Type B pancreatic cell (in vitro differentiated cells): Measurements from ENCODE around the gene RPS25. TPM values are rescaled to one million over a fixed set of nuclear protein-coding genes. Genes with fewer than 3 reads are reported as not detected.

Experiments used
- DNase-seq: peaks from one replicate; pipeline ENCODE4 v3.0.0; 2021; ENCODE audit warnings: mixed read lengths; ENCODE audit not compliant: unreplicated experiment; ENCODE audit errors: extremely low spot score
- H3K27ac Mint-ChIP-seq: 2 replicates; pipeline ENCODE4 v1.8.0; 2021; ENCODE audit warnings: mild to moderate bottlenecking, mixed read lengths
- H3K27me3 Mint-ChIP-seq: 2 replicates; pipeline ENCODE4 v1.8.0; 2021; ENCODE audit warnings: mixed read lengths
- H3K36me3 Mint-ChIP-seq: 2 replicates; pipeline ENCODE4 v1.8.0; 2021; ENCODE audit warnings: mixed read lengths
- H3K4me1 Mint-ChIP-seq: one replicate; pipeline ENCODE4 v1.8.0; 2021; ENCODE audit warnings: mixed read lengths; ENCODE audit not compliant: unreplicated experiment
- H3K4me3 Mint-ChIP-seq: 2 replicates; pipeline ENCODE4 v1.8.0; 2021; ENCODE audit warnings: mild to moderate bottlenecking, mixed read lengths
- H3K9me3 Mint-ChIP-seq: 2 replicates; pipeline ENCODE4 v1.8.0; 2021; ENCODE audit warnings: mixed read lengths
- total RNA-seq: library from RNA; stranded (reverse); gene quantifications from 2 replicates; pipeline ENCODE4 v1.2.1, GENCODE V29; 2021; ENCODE audit warnings: low replicate concordance
- TF ChIP-seq, protein P1 (sequence below): fragments of 200-600 bp; sonication (generic); conservative IDR thresholded peaks from 2 replicates; pipeline ENCODE4 v1.5.0; 2021; ENCODE audit warnings: antibody characterized with exemption, mild to moderate bottlenecking

RPS25 gene
- total RNA-seq, 1 donor from 2014 or later = 1,262 TPM

DNA sequence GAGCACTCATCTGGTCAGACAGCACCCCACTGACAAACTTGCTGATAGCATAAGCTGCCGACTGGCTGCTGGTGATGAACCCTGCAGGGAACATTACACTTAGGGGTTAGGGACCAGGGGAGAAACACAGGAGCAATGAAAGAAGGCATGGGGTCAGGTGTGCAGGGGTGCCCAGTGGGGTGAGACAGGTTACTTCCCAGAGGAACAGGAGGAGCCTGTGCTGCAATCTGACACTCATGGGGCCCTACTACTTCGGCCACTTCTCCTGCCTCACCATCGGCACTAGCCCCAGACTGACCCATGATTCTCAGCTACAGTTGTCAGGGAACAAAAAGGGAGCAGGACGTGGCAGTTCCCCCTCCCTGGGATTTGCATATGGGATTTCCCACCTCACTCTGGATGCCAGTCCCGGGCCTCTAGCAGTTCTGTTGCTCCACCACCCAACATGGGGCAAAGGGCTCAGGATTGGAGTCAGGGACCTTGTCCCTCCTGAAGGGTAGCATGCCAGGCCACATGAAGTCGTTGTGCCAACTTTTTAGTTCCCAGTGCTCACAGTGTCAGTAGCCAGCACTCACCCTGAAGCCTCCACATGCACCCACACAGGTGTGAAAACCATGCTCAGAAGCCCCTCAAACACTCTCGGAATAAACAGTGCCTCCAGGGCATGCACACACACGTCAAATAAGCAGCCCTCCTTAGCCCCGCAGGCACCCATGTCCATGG, 10.4 kb upstream of the RPS25 start:
- Mint-ChIP-seq H3K27ac (peak overlapping the region; percentile 90), H3K9me3 (no peaks in the 10 kb centered on the region), H3K36me3 (peaks cover 17% of the 10 kb centered on the region), H3K27me3 (no peaks in the 10 kb centered on the region), H3K4me1 (peaks cover 18% of the 10 kb centered on the region), H3K4me3 (peak overlapping the region; percentile 93)
- TF ChIP-seq, protein P1, sequence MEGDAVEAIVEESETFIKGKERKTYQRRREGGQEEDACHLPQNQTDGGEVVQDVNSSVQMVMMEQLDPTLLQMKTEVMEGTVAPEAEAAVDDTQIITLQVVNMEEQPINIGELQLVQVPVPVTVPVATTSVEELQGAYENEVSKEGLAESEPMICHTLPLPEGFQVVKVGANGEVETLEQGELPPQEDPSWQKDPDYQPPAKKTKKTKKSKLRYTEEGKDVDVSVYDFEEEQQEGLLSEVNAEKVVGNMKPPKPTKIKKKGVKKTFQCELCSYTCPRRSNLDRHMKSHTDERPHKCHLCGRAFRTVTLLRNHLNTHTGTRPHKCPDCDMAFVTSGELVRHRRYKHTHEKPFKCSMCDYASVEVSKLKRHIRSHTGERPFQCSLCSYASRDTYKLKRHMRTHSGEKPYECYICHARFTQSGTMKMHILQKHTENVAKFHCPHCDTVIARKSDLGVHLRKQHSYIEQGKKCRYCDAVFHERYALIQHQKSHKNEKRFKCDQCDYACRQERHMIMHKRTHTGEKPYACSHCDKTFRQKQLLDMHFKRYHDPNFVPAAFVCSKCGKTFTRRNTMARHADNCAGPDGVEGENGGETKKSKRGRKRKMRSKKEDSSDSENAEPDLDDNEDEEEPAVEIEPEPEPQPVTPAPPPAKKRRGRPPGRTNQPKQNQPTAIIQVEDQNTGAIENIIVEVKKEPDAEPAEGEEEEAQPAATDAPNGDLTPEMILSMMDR = no peak
- DNase-seq = no peak

DNA sequence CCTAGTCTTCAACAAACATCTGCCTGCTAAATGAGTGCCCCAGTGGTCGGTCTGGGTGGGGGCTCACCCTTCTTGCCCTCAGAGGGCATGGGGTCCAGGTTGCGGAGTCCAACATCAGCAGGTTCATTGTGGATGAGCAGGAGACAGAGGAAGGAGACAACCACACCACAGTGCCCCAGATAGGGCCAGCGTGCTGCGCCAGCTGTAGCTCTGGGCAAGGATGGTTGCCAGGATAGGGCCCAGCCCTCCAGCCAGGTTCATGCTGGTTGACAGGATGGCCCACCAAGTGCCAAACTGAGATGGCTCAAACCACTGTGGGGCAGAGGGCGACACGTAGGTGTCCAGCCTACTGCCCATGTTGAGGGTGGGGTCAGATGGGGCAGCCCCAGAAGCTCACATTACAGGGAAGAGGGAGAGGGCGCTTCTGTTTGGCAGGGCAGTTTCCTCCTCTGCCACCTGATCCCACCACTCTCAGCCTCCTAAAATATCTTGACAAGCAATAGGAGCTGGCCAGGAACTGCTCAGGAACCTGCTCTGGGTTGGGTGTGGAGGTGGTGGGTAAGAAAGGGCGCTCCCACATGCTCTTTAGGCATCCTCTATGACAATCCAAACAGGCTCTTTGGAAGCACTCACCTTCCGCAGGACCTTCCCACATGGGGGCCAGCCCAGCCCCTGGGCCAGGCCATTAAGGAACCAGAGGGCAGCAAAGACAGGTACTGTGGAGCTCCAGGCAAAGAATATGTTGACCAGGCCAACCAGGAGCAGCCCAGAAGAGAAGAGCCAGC, 9.6 kb upstream of the RPS25 start:
- DNase-seq = no peak
- Mint-ChIP-seq H3K4me3 (peak overlapping the region; percentile 93), H3K27me3 (no peaks in the 10 kb centered on the region), H3K27ac (peak overlapping the region; percentile 20), H3K36me3 (peaks cover 17% of the 10 kb centered on the region), H3K4me1 (peaks cover 21% of the 10 kb centered on the region), H3K9me3 (no peaks in the 10 kb centered on the region)
- TF ChIP-seq, protein P1 = no peak

DNA sequence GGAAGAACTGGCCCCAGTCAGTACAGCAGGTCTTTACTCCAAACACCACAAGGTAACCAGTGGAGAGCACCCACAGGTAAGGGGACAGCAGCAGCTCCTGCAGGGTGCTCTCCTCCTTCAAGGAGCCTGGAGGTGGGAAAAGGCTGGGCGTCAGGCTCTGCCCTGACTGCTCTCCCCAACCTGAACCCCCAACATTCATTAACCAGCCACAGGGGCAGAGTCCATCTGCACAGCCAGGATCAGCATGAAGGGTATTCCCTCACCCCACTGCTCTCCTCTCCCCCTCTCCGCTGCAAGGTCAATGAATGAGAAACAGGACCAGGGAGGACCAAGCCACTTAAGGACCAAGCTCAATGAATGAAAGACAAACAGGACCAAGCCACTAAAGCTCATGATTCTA, 8.8 kb upstream of the RPS25 start:
- H3K9me3 Mint-ChIP-seq = no peaks in the 10 kb centered on the region
- H3K4me3 Mint-ChIP-seq = peak overlapping the region; percentile 50
- TF ChIP-seq, protein P1 = no peak
- H3K27ac Mint-ChIP-seq = peak overlapping the region; percentile 20
- peaks cover 17% of the 10 kb centered on the region for H3K36me3 Mint-ChIP-seq
- no peak for DNase-seq
- H3K4me1 Mint-ChIP-seq = peaks cover 21% of the 10 kb centered on the region
- H3K27me3 Mint-ChIP-seq = no peaks in the 10 kb centered on the region

DNA sequence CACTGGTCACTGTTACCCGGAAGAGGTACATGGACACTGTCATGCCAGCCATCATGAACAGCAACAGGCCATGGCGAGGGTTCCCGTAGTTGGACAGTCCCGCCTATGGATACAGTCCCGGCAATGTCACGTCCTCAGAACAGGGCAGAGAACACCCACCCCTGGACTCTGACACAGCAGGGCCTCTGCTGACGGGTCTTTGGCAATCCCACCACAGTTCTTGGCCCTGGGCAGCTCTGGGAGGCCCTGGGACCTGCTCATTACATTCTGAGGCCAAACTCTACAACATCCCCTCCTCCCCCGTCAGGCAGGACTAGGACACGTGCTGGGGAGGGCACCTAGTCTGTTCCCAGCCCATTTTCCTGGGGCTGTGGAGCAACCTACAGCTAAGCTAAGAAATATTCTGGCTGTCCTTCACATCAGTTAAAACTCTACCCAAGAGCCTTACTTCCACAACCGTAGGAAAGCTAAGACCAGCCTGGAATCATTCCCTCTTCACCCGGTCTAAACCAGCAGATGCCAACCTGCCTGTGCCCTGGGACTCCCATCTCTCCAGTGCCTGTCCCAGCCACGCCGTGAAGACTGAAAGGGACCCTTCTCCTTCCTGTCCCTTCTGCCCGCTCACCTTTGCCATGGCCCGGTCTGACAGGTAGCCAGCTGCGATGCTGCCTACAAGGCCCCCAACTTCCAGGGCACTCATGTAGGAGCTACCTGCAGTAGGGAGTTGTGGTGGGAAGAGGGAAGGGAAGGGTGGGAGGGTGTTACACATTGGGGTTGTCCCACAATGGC, 8.0 kb upstream of the RPS25 start:
- DNase-seq = no peak
- H3K36me3 Mint-ChIP-seq = peaks cover 17% of the 10 kb centered on the region
- TF ChIP-seq, protein P1 = no peak
- no peaks in the 10 kb centered on the region for H3K9me3 Mint-ChIP-seq
- H3K4me1 Mint-ChIP-seq = peaks cover 21% of the 10 kb centered on the region
- no peak overlapping the region for H3K27ac Mint-ChIP-seq
- H3K4me3 Mint-ChIP-seq = no peak overlapping the region
- no peaks in the 10 kb centered on the region for H3K27me3 Mint-ChIP-seq

DNA sequence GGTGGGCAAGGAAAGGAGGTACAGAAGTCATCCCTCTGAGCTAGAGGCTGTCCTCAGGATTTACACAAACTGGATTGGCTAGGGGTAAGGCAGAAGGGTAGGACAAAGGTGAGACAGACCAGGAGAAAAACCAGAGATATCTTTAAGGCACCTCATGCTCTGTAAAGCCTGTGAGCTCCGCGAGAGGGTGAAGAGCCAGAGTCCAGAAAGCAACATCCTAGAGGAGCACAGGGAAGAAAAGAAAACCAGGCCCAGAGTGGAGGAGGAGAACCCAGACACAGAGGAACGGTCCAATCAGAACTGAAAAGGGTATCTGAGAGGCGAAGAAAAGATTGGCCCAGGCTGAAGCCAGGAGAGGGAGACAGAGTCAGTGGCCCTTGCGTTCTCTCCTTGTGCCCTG, 7.4 kb upstream of the RPS25 start:
- H3K4me3 Mint-ChIP-seq = peak overlapping the region; percentile 35
- DNase-seq = no peak
- H3K36me3 Mint-ChIP-seq = peaks cover 17% of the 10 kb centered on the region
- H3K27me3 Mint-ChIP-seq = no peaks in the 10 kb centered on the region
- peaks cover 21% of the 10 kb centered on the region for H3K4me1 Mint-ChIP-seq
- TF ChIP-seq, protein P1 = no peak
- H3K27ac Mint-ChIP-seq = peak overlapping the region; percentile 24
- no peaks in the 10 kb centered on the region for H3K9me3 Mint-ChIP-seq
